HCT116 (cell line): Measurements from ENCODE around the gene HDAC1. TPM values are rescaled to one million over a fixed set of nuclear protein-coding genes. Genes with fewer than 3 reads are reported as not detected.

Experiments used
- ATAC-seq: fragments of 200-7000 bp; cut with Tn5 transposase; 2 replicates; pipeline ENCODE4 v1.9.1; 2020; ENCODE audit warnings: mild to moderate bottlenecking, moderate library complexity
- BruUV-seq: library from RNA; stranded (reverse); fragments of 400-500 nt; replicated peaks from 2 replicates; lab custom pipeline; 2021; lab: Mats Ljungman, UMichigan
- CTCF ChIA-PET: fragments of 300-600 bp; sonication (Branson Sonifier 250); formaldehyde crosslinking; loops from one replicate; lab custom pipeline; 2021; ENCODE audit warnings: antibody characterized with exemption; lab: Charles Lee
- POLR2A ChIA-PET: fragments of 300-600, 350-600 bp; sonication (Branson Sonifier 250); formaldehyde crosslinking; loops from one replicate; lab custom pipeline; 2021; ENCODE audit warnings: antibody characterized with exemption; lab: Charles Lee
- RAD21 ChIA-PET, 2 experiments: fragments of 300-600 bp; sonication (Branson Sonifier 250); formaldehyde crosslinking; loops; one replicate each; lab custom pipeline; 2023; ENCODE audit warnings: low total read pairs in 2 of 2; ENCODE audit not compliant: uncharacterized antibody in 2 of 2, unreplicated experiment in 2 of 2, low non-redundant PET in 1 of 2; lab: Charles Lee
- DNase-seq: peaks from one replicate; pipeline ENCODE4 v3.0.0-alpha.2; 2010; ENCODE audit warnings: low read depth, low spot score
- H2AFZ ChIP-seq: fragments of 200-600 bp; shearing (Covaris generic), sonication (generic); 2 replicates; pipeline ENCODE4 v1.6.1; 2017; ENCODE audit warnings: low read depth, mixed run types, mixed read lengths, antibody characterized with exemption, low read length; ENCODE audit not compliant: poor library complexity, severe bottlenecking
- H3K27ac ChIP-seq: 2 replicates; pipeline ENCODE4 v1.5.1; 2012; ENCODE audit warnings: low read depth, low read length
- H3K27me3 ChIP-seq: fragments of 200-600 bp; sonication (generic); 2 replicates; pipeline ENCODE4 v1.6.1; 2016; ENCODE audit warnings: mixed run types, low read length, mixed read lengths; ENCODE audit not compliant: insufficient read depth
- H3K36me3 ChIP-seq, 2 experiments: fragments of 200-500 bp in 1 of 2; fragments of 200-600 bp in 1 of 2; sonication (Bioruptor generic) in 1 of 2; sonication (generic) in 1 of 2; 2 replicates each; pipeline versions ENCODE4 v1.5.1 to v1.6.1; 2014 to 2016; ENCODE audit warnings: low read length in 2 of 2, inconsistent platforms in 1 of 2, mixed read lengths in 1 of 2, mixed run types in 1 of 2; ENCODE audit not compliant: insufficient read depth in 2 of 2, control insufficient read depth in 1 of 2
- H3K4me1 ChIP-seq, 2 experiments: fragments of 200-600 bp in 1 of 2; sonication (generic) in 1 of 2; 2 replicates each; pipeline versions ENCODE4 v1.5.1 to v1.6.1; 2012 to 2017; ENCODE audit warnings: low read length in 2 of 2, inconsistent platforms in 1 of 2, mild to moderate bottlenecking in 1 of 2, mixed read lengths in 1 of 2, mixed run types in 1 of 2, moderate library complexity in 1 of 2; ENCODE audit not compliant: insufficient read depth in 2 of 2, control insufficient read depth in 1 of 2
- H3K4me2 ChIP-seq: fragments of 200-600 bp; sonication (generic); 2 replicates; pipeline ENCODE4 v1.6.1; 2017; ENCODE audit warnings: mixed run types, low read length, mixed read lengths
- H3K4me3 ChIP-seq, 2 experiments: fragments of 200-600 bp in 1 of 2; sonication (generic) in 1 of 2; replicated peaks in 1 of 2; 2 replicates each; pipeline ENCODE4 v1.5.1; 2011 to 2016; ENCODE audit warnings: low read length in 2 of 2, control low read depth in 1 of 2, low read depth in 1 of 2, mild to moderate bottlenecking in 1 of 2, mixed read lengths in 1 of 2, mixed run types in 1 of 2
- H3K79me2 ChIP-seq: fragments of 200-600 bp; sonication (generic); 2 replicates; pipeline ENCODE4 v1.6.1; 2017; ENCODE audit warnings: mild to moderate bottlenecking, mixed run types, low read length, moderate library complexity, mixed read lengths; ENCODE audit not compliant: insufficient read depth
- H3K9ac ChIP-seq: fragments of 200-600 bp; sonication (generic); 2 replicates; pipeline ENCODE4 v1.6.1; 2016; ENCODE audit warnings: low read length, mixed read lengths
- H3K9me2 ChIP-seq: fragments of 200-600 bp; sonication (generic), shearing (Covaris generic); 2 replicates; pipeline ENCODE4 v1.6.1; 2017; ENCODE audit warnings: mixed run types, mild to moderate bottlenecking, moderate library complexity; ENCODE audit not compliant: insufficient read depth
- H3K9me3 ChIP-seq, 2 experiments: fragments of 200-500 bp in 1 of 2; fragments of 200-600 bp in 1 of 2; sonication (Bioruptor generic) in 1 of 2; sonication (generic) in 1 of 2; 2 replicates each; pipeline ENCODE4 v1.6.1; 2014 to 2017; ENCODE audit warnings: low read length in 2 of 2, mixed read lengths in 2 of 2, inconsistent platforms in 1 of 2, low read depth in 1 of 2, mild to moderate bottlenecking in 1 of 2, mixed run types in 1 of 2, moderate library complexity in 1 of 2; ENCODE audit not compliant: control insufficient read depth in 1 of 2, insufficient read depth in 1 of 2
- H4K20me1 ChIP-seq: fragments of 200-600 bp; sonication (generic), shearing (Covaris generic); 2 replicates; pipeline ENCODE4 v1.6.1; 2017; ENCODE audit warnings: mixed run types, mild to moderate bottlenecking, moderate library complexity; ENCODE audit not compliant: insufficient read depth
- CBX3 ChIP-seq: IDR thresholded peaks from 2 replicates; pipeline ENCODE4 v1.6.1; 2012; ENCODE audit warnings: low read depth
- CEBPB ChIP-seq: IDR thresholded peaks from 2 replicates; pipeline ENCODE4 v1.6.1; 2012; ENCODE audit warnings: low read depth
- EZH2phosphoT487 ChIP-seq: fragments of 200-600 bp; IDR thresholded peaks from 2 replicates; pipeline ENCODE4 v1.6.1; 2018; ENCODE audit warnings: antibody characterized with exemption, borderline replicate concordance
- JUND ChIP-seq: IDR thresholded peaks from 2 replicates; pipeline ENCODE4 v1.6.1; 2012
- SRF ChIP-seq: IDR thresholded peaks from 2 replicates; pipeline ENCODE4 v1.6.1; 2012; ENCODE audit warnings: low read depth
- TCF7L2 ChIP-seq: IDR thresholded peaks from 2 replicates; pipeline ENCODE4 v1.7.0; 2011; ENCODE audit warnings: borderline replicate concordance, inconsistent platforms; ENCODE audit not compliant: insufficient read depth, insufficient read length; ENCODE audit errors: extremely low read depth
- ZFX ChIP-seq: fragments of 450-650 bp; IDR thresholded peaks from 2 replicates; pipeline ENCODE4 v1.6.1; 2017
- ZNF274 ChIP-seq: fragments of 200-500 bp; sonication (Bioruptor generic); IDR thresholded peaks from 2 replicates; pipeline ENCODE4 v1.6.1; 2014; ENCODE audit warnings: mild to moderate bottlenecking, low read depth, low read length, inconsistent platforms
- intact Hi-C: fragments of 100-400 bp; cut with micrococcal nuclease; formaldehyde crosslinking; loops from 2 replicates; pipeline ENCODE4 v1.10.0; 2022
- total RNA-seq: library from RNA; stranded (reverse); gene quantifications from one replicate; pipeline ENCODE4 v1.2.1, GENCODE V29; 2021; ENCODE audit not compliant: unreplicated experiment

Gene HDAC1
- total RNA-seq, 1 experiment from 2014 or later, result 232 TPM

- ATAC-seq, result no peak
- H3K9ac ChIP-seq, result no peak overlapping the region
- peak overlapping the region; percentile 93 for H3K4me2 ChIP-seq
- peaks cover 0 to 18% of the 10 kb centered on the region in 2 experiments; a peak in 2 of 4 replicates for H3K36me3 ChIP-seq
- intact Hi-C loops, result no loop called here
- H3K79me2 ChIP-seq, result peaks cover 24% of the 10 kb centered on the region
- no peaks in the 10 kb centered on the region for H3K9me3 ChIP-seq
- no TSS peak for BruUV-seq
- TF ChIP-seq SRF (no peak), CBX3 (no peak), ZNF274 (no peak), EZH2phosphoT487 (no peak), TCF7L2 (no peak), ZFX (no peak), JUND (no peak), CEBPB (no peak)
- peaks cover 22 to 60% of the 10 kb centered on the region in 2 experiments for H3K4me1 ChIP-seq
- H2AFZ ChIP-seq, result no peak overlapping the region
- RAD21 ChIA-PET, result interaction anchor here in 1 of 2 experiments (1.3 kb wide), 1 partner anchor 94 kb away, joined by 4 read pairs; no protein-coding TSS in a partner anchor
- no peaks in the 10 kb centered on the region for H3K9me2 ChIP-seq
- no peak overlapping the region for H3K27ac ChIP-seq
- POLR2A ChIA-PET, result interaction anchor here (0.7 to 2.1 kb wide), 16 partner anchors 9 to 192 kb away, joined by 3 to 22 read pairs (median 4); partner anchors contain the start of genes BSDC1, HDAC1, IQCC and TXLNA
- no peak for DNase-seq
- no peaks in the 10 kb centered on the region for H4K20me1 ChIP-seq
- 0 out of 4 replicates have a peak overlapping the region, but pooled peaks of 1 of the 2 experiments have one; percentile 77 for H3K4me3 ChIP-seq
- CTCF ChIA-PET, result interaction anchor here (0.7 to 2.0 kb wide), 3 partner anchors 15 to 115 kb away, joined by 3 to 8 read pairs (median 3); no protein-coding TSS in a partner anchor
- no peaks in the 10 kb centered on the region for H3K27me3 ChIP-seq
Measured at GRCh38 chr1:32336591-32336932, 44.7 kb downstream of the HDAC1 start.

GRCh38 chr1:32336963-32337675 is 45.2 kb downstream of the HDAC1 start:
- H3K4me3 ChIP-seq, result no peak overlapping the region
- ATAC-seq (no peak), DNase-seq (no peak)
- H4K20me1 ChIP-seq, result no peaks in the 10 kb centered on the region
- H3K79me2 ChIP-seq, result peaks cover 24% of the 10 kb centered on the region
- POLR2A ChIA-PET, result interaction anchor here (0.9 to 2.1 kb wide), 5 partner anchors 9 to 96 kb away, joined by 3 to 22 read pairs (median 3); no protein-coding TSS in a partner anchor
- intact Hi-C loops, result no loop called here
- no peak overlapping the region; the same call in 1 of the 2 replicates for H3K27ac ChIP-seq
- no peak overlapping the region for H2AFZ ChIP-seq
- no peaks in the 10 kb centered on the region for H3K9me2 ChIP-seq
- CTCF ChIA-PET, result interaction anchor here (2.0 kb wide), 1 partner anchor 15 kb away, joined by 8 read pairs; no protein-coding TSS in a partner anchor
- H3K27me3 ChIP-seq, result no peaks in the 10 kb centered on the region
- peaks cover 18 to 54% of the 10 kb centered on the region in 2 experiments for H3K4me1 ChIP-seq
- no peak for TF ChIP-seq EZH2phosphoT487
- no peak overlapping the region for H3K9ac ChIP-seq
- H3K36me3 ChIP-seq, result peaks cover 0 to 14% of the 10 kb centered on the region in 2 experiments; a peak in 1 of 4 replicates
- H3K4me2 ChIP-seq, result no peak overlapping the region
- BruUV-seq, result no TSS peak
- RAD21 ChIA-PET, result no interaction called here
- H3K9me3 ChIP-seq, result no peaks in the 10 kb centered on the region
